A549 (cell line): ENCODE measurements around the gene SPECC1. TPM values are rescaled to one million over a fixed set of nuclear protein-coding genes. Genes with fewer than 3 reads are reported as not detected.
A peak's percentile ranks its signal among the peaks of the same experiment; 100 is the strongest.

ENCODE experiments used
- ATAC-seq, 2 experiments: fragments of 200-7000 bp in 1 of 2; fragments of >200 bp in 1 of 2; cut with Nextera tagmentation in 1 of 2; cut with Tn5 transposase in 1 of 2; 3 replicates each; pipeline versions ENCODE4 v1.8.0 to v1.9.1; 2018 to 2020; ENCODE audit warnings: mild to moderate bottlenecking in 1 of 2, moderate library complexity in 1 of 2
- CTCF ChIA-PET: fragments of 300-600 bp; sonication (Branson Sonifier 250); formaldehyde crosslinking; extraction: SDS; loops from one replicate; lab custom pipeline; 2021; ENCODE audit warnings: antibody characterized with exemption, inconsistent platforms; lab: Yijun Ruan, JAX
- POLR2A ChIA-PET: fragments of 350-600 bp; formaldehyde crosslinking; extraction: SDS; loops from one replicate; lab custom pipeline; 2021; ENCODE audit warnings: antibody characterized with exemption, inconsistent platforms; lab: Yijun Ruan, JAX
- DNase-seq, 2 experiments: peaks; one replicate each; pipeline versions ENCODE4 v3.0.0 to v3.0.0-alpha.2; 2011 to 2016; ENCODE audit warnings: low read depth in 1 of 2, low spot score in 1 of 2
- FAIRE-seq: peaks from 2 replicates; lab custom pipeline; 2011; peaks lifted over from hg19 to GRCh38; lab: Jason Lieb, UNC
- H3K27ac ChIP-seq, 2 experiments: fragments of >200 bp; sonication (Bioruptor Twin); formaldehyde crosslinking; 3 replicates each; pipeline ENCODE4 v1.5.1; 2016 to 2017
- H3K4me1 ChIP-seq: fragments of >200 bp; sonication (Bioruptor Twin); formaldehyde crosslinking; 3 replicates; pipeline ENCODE4 v1.6.1; 2016
- H3K4me2 ChIP-seq: fragments of >200 bp; sonication (Bioruptor Twin); formaldehyde crosslinking; 3 replicates; pipeline ENCODE4 v1.6.1; 2016
- H3K4me3 ChIP-seq: fragments of >200 bp; sonication (Bioruptor Twin); formaldehyde crosslinking; 3 replicates; pipeline ENCODE4 v1.5.1; 2016
- H3K9me3 ChIP-seq: fragments of >200 bp; sonication (Bioruptor Twin); formaldehyde crosslinking; 3 replicates; pipeline ENCODE4 v1.6.1; 2016
- BHLHE40 ChIP-seq: IDR thresholded peaks from 2 replicates; pipeline ENCODE4 v1.6.1; 2012; ENCODE audit warnings: low read depth, low read length, inconsistent platforms
- CBX2 ChIP-seq: fragments of 200-600 bp; sonication (generic); IDR thresholded peaks from 2 replicates; pipeline ENCODE4 v1.6.1; 2016; ENCODE audit warnings: low read depth, mild to moderate bottlenecking, borderline replicate concordance
- CHD4 ChIP-seq: fragments of 200-600 bp; sonication (generic); IDR thresholded peaks from 2 replicates; pipeline ENCODE4 v1.6.1; 2016; ENCODE audit warnings: antibody characterized with exemption, mild to moderate bottlenecking, borderline replicate concordance
- E2F6 ChIP-seq: IDR thresholded peaks from 2 replicates; pipeline ENCODE4 v1.6.1; 2012; ENCODE audit warnings: low read depth, borderline replicate concordance
- ESRRA ChIP-seq: fragments of 150-350 bp; IDR thresholded peaks from 2 replicates; pipeline ENCODE4 v1.6.1; 2014; ENCODE audit warnings: mild to moderate bottlenecking, low read length, borderline replicate concordance
- FOSL2 ChIP-seq, 2 experiments: fragments of 450-650 bp in 1 of 2; fragments of >200 bp in 1 of 2; sonication (Bioruptor Twin) in 1 of 2; formaldehyde crosslinking; IDR thresholded peaks; 2 replicates each; pipeline versions ENCODE4 v1.5.0 to v1.6.1; 2016 to 2020; ENCODE audit warnings: mild to moderate bottlenecking in 1 of 2, moderate library complexity in 1 of 2
- FOXS1 ChIP-seq: fragments of 250-450 bp; sonication (Bioruptor Pico); IDR thresholded peaks from 2 replicates; pipeline ENCODE4 v1.5.0; 2020; ENCODE audit warnings: mild to moderate bottlenecking, moderate library complexity
- HES2 ChIP-seq: fragments of >200 bp; sonication (Bioruptor Twin); formaldehyde crosslinking; IDR thresholded peaks from 2 replicates; pipeline ENCODE4 v1.6.1; 2016
- HMGXB4 ChIP-seq: fragments of 250-450 bp; sonication (Bioruptor Pico); IDR thresholded peaks from 2 replicates; pipeline ENCODE4 v1.5.0; 2021; ENCODE audit warnings: mild to moderate bottlenecking, moderate library complexity, borderline replicate concordance
- HOXB13 ChIP-seq: fragments of 250-450 bp; sonication (Bioruptor Pico); IDR thresholded peaks from 2 replicates; pipeline ENCODE4 v1.5.0; 2020; ENCODE audit warnings: low read depth, mild to moderate bottlenecking, moderate library complexity
- JUNB ChIP-seq: fragments of >200 bp; sonication (Bioruptor Twin); formaldehyde crosslinking; IDR thresholded peaks from 2 replicates; pipeline ENCODE4 v1.6.1; 2016
- NPAS2 ChIP-seq: fragments of 250-450 bp; sonication (Bioruptor Pico); IDR thresholded peaks from 2 replicates; pipeline ENCODE4 v1.8.0; 2022; ENCODE audit warnings: mild to moderate bottlenecking, moderate library complexity, borderline replicate concordance
- NR3C1 ChIP-seq: fragments of >200 bp; sonication (Bioruptor Twin); formaldehyde crosslinking; IDR thresholded peaks from 3 replicates; pipeline ENCODE4 v1.6.1; 2017
- POLR2AphosphoS2 ChIP-seq: conservative IDR thresholded peaks from 2 replicates; pipeline ENCODE4 v1.6.1; 2012; ENCODE audit warnings: low read length, improper control_type of control experiment, inconsistent platforms
- REST ChIP-seq: fragments of 200-600 bp; sonication (generic); IDR thresholded peaks from 2 replicates; pipeline ENCODE4 v1.6.1; 2016; ENCODE audit warnings: antibody characterized with exemption, mild to moderate bottlenecking, moderate library complexity
- RNF2 ChIP-seq: fragments of 200-600 bp; sonication (generic); IDR thresholded peaks from 2 replicates; pipeline ENCODE4 v1.6.1; 2016; ENCODE audit warnings: low read depth, mild to moderate bottlenecking, antibody characterized with exemption, moderate library complexity, borderline replicate concordance
- SMC3 ChIP-seq: fragments of >200 bp; sonication (Bioruptor Twin); formaldehyde crosslinking; IDR thresholded peaks from 3 replicates; pipeline ENCODE4 v1.6.1; 2018; ENCODE audit warnings: inconsistent platforms
- ZSCAN20 ChIP-seq: fragments of 250-450 bp; sonication (Bioruptor Pico); IDR thresholded peaks from 2 replicates; pipeline ENCODE4 v1.8.0; 2022; ENCODE audit warnings: mild to moderate bottlenecking, moderate library complexity
- WGBS: methylation state at CpG from one replicate; pipeline ENCODE4 v1.1.6; 2017; ENCODE audit errors: missing lambda C conversion rate; 5-methylcytosine and 5-hydroxymethylcytosine counted together
- polyA plus RNA-seq, 4 experiments: library from polyadenylated mRNA; depleted of rRNA in 3 of 4; stranded (reverse); fragments of >200 nt; fragmentation: RNase III in 1 of 4; extraction: RNeasy Plus Mini Kit Qiagen cat#74134 plus additional on column Dnase treatment in 1 of 4; gene quantifications; 2 replicates in 3 of 4; 3 replicates in 1 of 4; pipeline ENCODE4 v1.2.3, GENCODE V29; 2011 to 2017
- TF ChIP-seq, protein P1 (sequence below): fragments of 250-450 bp; sonication (Bioruptor Pico); IDR thresholded peaks from 2 replicates; pipeline ENCODE4 v1.5.0; 2020; ENCODE audit warnings: low read depth, mild to moderate bottlenecking, moderate library complexity
- TF ChIP-seq, protein P2 (sequence below): IDR thresholded peaks from 2 replicates; pipeline ENCODE4 v1.6.1; 2012

SPECC1 gene
- polyA plus RNA-seq, 2 of the 4 experiments (the other 2 are of a cell fraction): 45.1 to 66.2 TPM

DNA sequence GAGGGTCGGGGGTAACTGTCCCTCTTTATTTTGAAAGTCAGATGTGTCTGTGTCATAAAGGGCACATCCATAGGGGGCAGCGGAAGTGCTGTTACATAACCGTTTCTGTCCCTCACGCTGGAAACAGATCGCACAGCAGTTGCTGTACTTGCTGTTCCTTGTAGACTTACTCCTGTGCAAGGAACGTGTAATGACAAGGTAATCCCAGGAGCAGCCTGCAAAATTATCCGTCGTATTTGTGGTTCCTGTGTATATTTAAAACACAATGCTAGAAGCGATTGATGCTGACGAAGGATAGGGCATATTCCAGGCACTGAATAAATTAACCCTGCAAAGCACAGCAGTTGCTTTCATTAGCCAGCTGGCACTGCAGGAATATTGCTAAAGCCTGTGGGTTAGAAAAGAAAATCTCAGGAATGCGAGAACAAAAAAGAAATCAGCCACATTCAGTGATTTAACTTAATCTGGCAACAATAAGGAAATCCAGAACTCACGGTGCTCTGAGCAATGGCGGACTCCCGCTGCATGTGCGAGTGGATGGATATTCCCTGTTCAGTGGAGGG, 76.2 kb downstream of the SPECC1 start:
- ATAC-seq (no peak), FAIRE-seq (no peak), DNase-seq (no peak)
- no peaks in the 10 kb centered on the region for H3K9me3 ChIP-seq
- H3K27ac ChIP-seq: 0 out of 6 replicates have a peak overlapping the region, but pooled peaks of 1 of the 2 experiments have one; percentile 17
- ChIA-PET CTCF (interaction anchor here (1.2 to 8.3 kb wide), 3 partner anchors 10 to 93 kb away, joined by 3 to 66 read pairs (median 6); partner anchors contain the start of gene SPECC1), POLR2A (no interaction called here)
- 86% methylated on average over 15 of the region's 15 CpGs for WGBS
- no peak overlapping the region for H3K4me3 ChIP-seq
- peaks cover 14% of the 10 kb centered on the region; the same call in 1 of the 3 replicates for H3K4me1 ChIP-seq
- H3K4me2 ChIP-seq: no peak overlapping the region
- no peak for TF ChIP-seq HES2
- TF ChIP-seq HMGXB4 (CRISPR knock-in tag): no peak
- no peak for TF ChIP-seq NR3C1
- TF ChIP-seq E2F6: no peak
- TF ChIP-seq ZSCAN20 (CRISPR knock-in tag): no peak
- no peak for TF ChIP-seq HOXB13 (CRISPR knock-in tag)
- TF ChIP-seq, protein P1, sequence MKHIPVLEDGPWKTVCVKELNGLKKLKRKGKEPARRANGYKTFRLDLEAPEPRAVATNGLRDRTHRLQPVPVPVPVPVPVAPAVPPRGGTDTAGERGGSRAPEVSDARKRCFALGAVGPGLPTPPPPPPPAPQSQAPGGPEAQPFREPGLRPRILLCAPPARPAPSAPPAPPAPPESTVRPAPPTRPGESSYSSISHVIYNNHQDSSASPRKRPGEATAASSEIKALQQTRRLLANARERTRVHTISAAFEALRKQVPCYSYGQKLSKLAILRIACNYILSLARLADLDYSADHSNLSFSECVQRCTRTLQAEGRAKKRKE (CRISPR knock-in tag): no peak
- TF ChIP-seq JUNB: no peak

DNA sequence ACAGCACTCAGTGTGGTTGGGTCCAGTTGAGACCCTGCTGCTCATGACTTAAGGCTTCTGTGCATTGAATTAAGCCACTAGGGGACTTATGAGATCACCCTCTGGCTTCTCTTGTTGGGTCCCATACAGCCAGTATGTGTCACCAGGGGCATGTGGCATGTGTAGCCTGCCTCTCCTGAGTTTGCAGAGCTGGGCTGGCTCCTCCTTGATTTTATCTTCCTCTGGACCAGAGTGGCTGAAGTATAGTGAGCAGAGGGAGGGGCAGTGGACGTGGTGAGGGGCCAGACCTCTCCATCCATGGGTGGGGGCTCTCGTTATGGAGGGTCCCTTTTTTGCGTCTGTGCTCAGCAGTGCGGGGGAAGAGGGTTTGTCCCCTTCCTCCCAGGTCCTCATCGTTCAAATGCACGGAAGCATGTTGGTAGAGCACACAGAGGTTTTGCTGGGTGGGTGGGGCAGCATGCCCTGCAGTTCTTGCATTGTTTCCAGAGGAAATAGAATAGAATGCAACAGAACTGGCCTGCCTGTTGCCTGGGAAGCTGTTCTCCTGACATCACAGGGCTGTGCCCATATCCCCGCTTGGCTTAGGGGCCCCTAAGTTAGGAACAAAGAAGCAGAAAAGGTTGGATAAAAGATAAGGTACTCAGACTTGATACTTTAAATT, 77.4 kb downstream of the SPECC1 start:
- FAIRE-seq (no peak), DNase-seq (no peak)
- CTCF ChIA-PET: interaction anchor here (1.2 to 8.3 kb wide), 4 partner anchors 12 to 94 kb away, joined by 3 to 66 read pairs (median 4); partner anchors contain the start of gene SPECC1
- TF ChIP-seq BHLHE40 (no peak), POLR2AphosphoS2 (no peak), SMC3 (no peak), REST (no peak), CBX2 (no peak), CHD4 (no peak), ESRRA (no peak), FOSL2 (IDR thresholded peaks at IDR 0.05) (no peak), FOSL2 (CRISPR knock-in tag; IDR thresholded peaks at IDR 0.05) (no peak), NPAS2 (CRISPR knock-in tag) (no peak), FOXS1 (CRISPR knock-in tag) (no peak), RNF2 (no peak)
- TF ChIP-seq, protein P1 (CRISPR knock-in tag): no peak
- TF ChIP-seq, protein P2, sequence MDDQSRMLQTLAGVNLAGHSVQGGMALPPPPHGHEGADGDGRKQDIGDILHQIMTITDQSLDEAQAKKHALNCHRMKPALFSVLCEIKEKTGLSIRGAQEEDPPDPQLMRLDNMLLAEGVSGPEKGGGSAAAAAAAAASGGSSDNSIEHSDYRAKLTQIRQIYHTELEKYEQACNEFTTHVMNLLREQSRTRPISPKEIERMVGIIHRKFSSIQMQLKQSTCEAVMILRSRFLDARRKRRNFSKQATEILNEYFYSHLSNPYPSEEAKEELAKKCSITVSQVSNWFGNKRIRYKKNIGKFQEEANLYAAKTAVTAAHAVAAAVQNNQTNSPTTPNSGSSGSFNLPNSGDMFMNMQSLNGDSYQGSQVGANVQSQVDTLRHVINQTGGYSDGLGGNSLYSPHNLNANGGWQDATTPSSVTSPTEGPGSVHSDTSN: no peak
- TF ChIP-seq, all 56 proteins: peak for 0
- H3K4me1 ChIP-seq: peaks cover 8% of the 10 kb centered on the region; the same call in 1 of the 3 replicates
- POLR2A ChIA-PET: no interaction called here
- no peak overlapping the region for H3K4me2 ChIP-seq
- ATAC-seq: peak in 1 of 2 experiments; percentile 37; a peak in 2 of 6 replicates
- H3K27ac ChIP-seq: peak overlapping the region in 1 of 2 experiments; percentile 12; a peak in 1 of 6 replicates
- no peaks in the 10 kb centered on the region for H3K9me3 ChIP-seq
- H3K4me3 ChIP-seq: no peak overlapping the region
- 91% methylated on average over 7 of the region's 7 CpGs for WGBS
